Measurements from ENCODE around the gene TTC28. TPM values are rescaled to one million over a fixed set of nuclear protein-coding genes. Genes with fewer than 3 reads are reported as not detected.

Gene TTC28
- polyA plus RNA-seq, 1 donor from 2014 or later = 0.30 TPM

DNA sequence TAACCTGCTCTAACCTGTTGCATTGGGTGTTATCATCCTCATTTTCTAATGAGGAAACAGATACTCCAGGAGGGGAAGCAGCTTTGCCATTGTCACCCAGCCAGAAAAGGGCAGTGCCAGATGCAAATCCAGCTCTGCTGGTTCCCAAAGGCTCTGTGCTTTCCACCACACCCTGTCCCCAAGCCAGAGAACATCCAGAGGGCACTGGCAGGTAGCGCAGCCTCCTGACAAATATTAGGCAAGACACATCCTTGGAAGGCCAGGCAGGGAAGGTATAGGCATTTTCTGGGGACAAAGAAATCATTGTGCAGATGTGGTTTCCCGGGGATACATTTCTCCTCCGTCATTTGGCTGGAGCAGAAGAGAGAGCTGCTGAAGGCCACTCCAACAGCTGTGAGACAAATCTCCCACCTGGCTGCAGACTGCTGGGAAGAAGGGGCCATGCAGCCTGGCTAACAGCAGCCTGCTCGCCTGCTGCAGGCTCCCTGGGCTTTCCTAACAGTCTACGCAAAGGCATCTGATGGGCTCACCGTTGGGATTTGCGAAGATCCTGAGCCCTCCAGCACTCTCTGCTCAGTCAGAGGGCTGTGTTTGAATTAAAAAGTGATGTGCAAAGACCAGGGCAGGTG, 666.7 kb downstream of the TTC28 start:
- Mint-ChIP-seq H3K27me3 (no peaks in the 10 kb centered on the region), H3K4me3 (no peak overlapping the region), H3K9me3 (no peaks in the 10 kb centered on the region), H3K27ac (no peak overlapping the region), H3K36me3 (no peaks in the 10 kb centered on the region), H3K4me1 (no peaks in the 10 kb centered on the region)

DNA sequence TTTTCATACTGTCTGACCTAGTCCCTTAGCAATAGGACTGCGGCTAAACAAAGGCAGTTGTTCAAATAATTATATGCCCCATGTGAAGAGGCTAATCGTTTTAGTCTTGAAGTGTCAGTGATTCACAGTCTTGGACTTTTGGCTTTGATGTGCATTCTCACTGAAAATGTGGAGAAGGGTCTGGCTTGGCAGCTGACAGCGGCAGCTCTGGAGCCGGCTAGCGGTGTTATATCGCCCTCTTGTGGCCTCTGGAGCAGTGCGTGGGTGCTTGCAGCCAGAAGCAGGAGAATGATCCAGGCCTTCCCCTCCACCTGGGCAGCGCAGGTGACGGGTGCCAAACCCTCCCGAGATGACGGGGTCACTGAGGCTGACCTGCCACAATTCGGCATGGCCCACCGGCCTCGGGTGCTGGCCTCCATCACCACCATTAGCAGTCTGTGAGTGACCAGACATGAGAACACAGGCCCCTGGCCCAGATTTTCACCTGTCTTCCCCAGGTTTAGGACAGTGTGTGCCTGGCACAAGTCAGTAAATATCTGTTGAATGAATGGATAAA, 670.3 kb downstream of the TTC28 start:
- H3K27me3 Mint-ChIP-seq = no peaks in the 10 kb centered on the region
- H3K9me3 Mint-ChIP-seq = no peaks in the 10 kb centered on the region
- no peaks in the 10 kb centered on the region for H3K4me1 Mint-ChIP-seq
- no peaks in the 10 kb centered on the region for H3K36me3 Mint-ChIP-seq
- no peak overlapping the region for H3K4me3 Mint-ChIP-seq
- H3K27ac Mint-ChIP-seq = no peak overlapping the region

- H3K27me3 Mint-ChIP-seq = no peaks in the 10 kb centered on the region
- no peaks in the 10 kb centered on the region for H3K36me3 Mint-ChIP-seq
- H3K4me3 Mint-ChIP-seq = no peak overlapping the region
- no peaks in the 10 kb centered on the region for H3K4me1 Mint-ChIP-seq
- H3K9me3 Mint-ChIP-seq = no peaks in the 10 kb centered on the region
- H3K27ac Mint-ChIP-seq = no peak overlapping the region
These were observed 671.0 kb downstream of the TTC28 start for GRCh38 chr22:28008649-28009048.

DNA sequence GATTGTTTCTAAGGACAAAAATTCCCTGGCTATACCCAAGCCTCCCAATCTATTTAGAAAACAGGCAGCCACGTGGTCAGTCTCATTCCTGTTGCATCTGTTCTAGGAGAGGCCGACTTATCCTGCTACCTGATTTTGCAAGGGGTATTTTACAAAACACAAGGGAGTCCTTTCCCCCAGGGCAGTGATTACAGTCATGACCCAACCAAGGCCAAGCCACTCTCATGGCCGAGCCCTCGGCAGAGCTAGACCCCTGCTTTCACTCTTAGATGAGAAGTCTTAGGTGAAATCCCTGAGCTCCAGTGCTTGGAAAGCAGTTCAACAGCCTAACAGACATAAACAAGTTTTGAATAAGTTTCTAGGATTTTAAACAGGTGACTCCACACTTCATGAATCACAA, 671.6 kb downstream of the TTC28 start:
- Mint-ChIP-seq H3K36me3 (no peaks in the 10 kb centered on the region), H3K4me3 (no peak overlapping the region), H3K9me3 (no peaks in the 10 kb centered on the region), H3K4me1 (no peaks in the 10 kb centered on the region), H3K27me3 (no peaks in the 10 kb centered on the region), H3K27ac (no peak overlapping the region)

DNA sequence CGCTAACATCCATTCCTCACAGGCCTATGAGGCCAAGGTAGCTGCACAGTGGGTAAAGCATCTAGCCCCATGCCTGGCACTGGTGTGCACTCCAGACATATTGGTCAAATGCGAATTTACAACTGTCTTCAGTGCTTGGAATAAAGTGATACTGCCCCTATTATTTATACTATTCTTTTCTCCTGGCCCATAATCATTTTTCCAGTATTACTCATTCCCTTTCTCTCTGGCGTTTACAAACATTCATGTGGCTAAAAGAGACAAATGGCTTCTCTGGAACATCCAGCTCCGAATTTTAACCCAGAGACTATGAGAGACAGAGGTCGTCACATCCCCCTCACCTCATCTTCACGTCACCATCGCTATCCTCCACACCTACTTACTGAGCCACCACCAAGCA, 673.4 kb downstream of the TTC28 start:
- Mint-ChIP-seq H3K4me3 (no peak overlapping the region), H3K27me3 (no peaks in the 10 kb centered on the region), H3K27ac (no peak overlapping the region), H3K9me3 (no peaks in the 10 kb centered on the region), H3K4me1 (no peaks in the 10 kb centered on the region), H3K36me3 (no peaks in the 10 kb centered on the region)

- Mint-ChIP-seq H3K27ac (no peak overlapping the region), H3K4me1 (no peaks in the 10 kb centered on the region), H3K27me3 (no peaks in the 10 kb centered on the region), H3K9me3 (no peaks in the 10 kb centered on the region), H3K4me3 (no peak overlapping the region), H3K36me3 (no peaks in the 10 kb centered on the region)
These were observed 674.1 kb downstream of the TTC28 start for GRCh38 chr22:28005513-28005912.

- H3K4me3 Mint-ChIP-seq = no peak overlapping the region
- H3K27me3 Mint-ChIP-seq = no peaks in the 10 kb centered on the region
- peak overlapping the region in 1 of 3 donors; percentile 16 for H3K27ac Mint-ChIP-seq
- no peaks in the 10 kb centered on the region for H3K4me1 Mint-ChIP-seq
- no peaks in the 10 kb centered on the region for H3K9me3 Mint-ChIP-seq
- H3K36me3 Mint-ChIP-seq = no peaks in the 10 kb centered on the region
These were observed 675.6 kb downstream of the TTC28 start for GRCh38 chr22:28004021-28004420.

- no peak overlapping the region for H3K27ac Mint-ChIP-seq
- no peaks in the 10 kb centered on the region for H3K27me3 Mint-ChIP-seq
- H3K9me3 Mint-ChIP-seq = no peaks in the 10 kb centered on the region
- no peak overlapping the region for H3K4me3 Mint-ChIP-seq
- no peaks in the 10 kb centered on the region for H3K4me1 Mint-ChIP-seq
- no peaks in the 10 kb centered on the region for H3K36me3 Mint-ChIP-seq
These were observed 676.6 kb downstream of the TTC28 start for GRCh38 chr22:28002863-28003565.

DNA sequence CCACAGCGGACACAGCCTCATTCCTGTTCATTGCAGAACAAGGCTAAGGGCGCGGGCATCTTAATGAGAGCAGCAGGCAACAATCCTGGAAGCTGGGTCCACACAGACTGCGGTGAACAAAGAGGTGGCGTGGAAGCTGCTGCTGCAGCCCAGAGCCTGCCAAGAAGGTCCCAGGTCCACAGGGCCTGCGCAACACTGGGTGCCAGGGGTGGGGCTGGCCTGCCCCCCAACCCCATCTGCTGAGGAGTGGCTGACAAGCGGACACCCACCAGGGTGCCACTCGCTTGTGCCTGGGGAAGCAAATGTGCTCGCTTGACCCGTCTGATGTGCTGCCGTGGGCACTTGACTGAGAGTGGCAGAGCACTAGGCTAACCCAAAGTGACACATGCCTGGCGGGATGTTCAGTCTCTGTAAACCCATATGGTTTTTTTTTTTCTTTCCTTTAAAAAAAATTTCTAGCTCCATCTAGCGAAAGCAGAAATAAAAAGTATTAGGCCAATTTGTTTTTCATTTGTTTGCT, 677.4 kb downstream of the TTC28 start:
- H3K27ac Mint-ChIP-seq = no peak overlapping the region
- H3K4me3 Mint-ChIP-seq = no peak overlapping the region
- no peaks in the 10 kb centered on the region for H3K27me3 Mint-ChIP-seq
- H3K9me3 Mint-ChIP-seq = no peaks in the 10 kb centered on the region
- H3K4me1 Mint-ChIP-seq = no peaks in the 10 kb centered on the region
- no peaks in the 10 kb centered on the region for H3K36me3 Mint-ChIP-seq

GRCh38 chr22:28001171-28001835, 678.3 kb downstream of the TTC28 start:
- Mint-ChIP-seq H3K27ac (no peak overlapping the region), H3K4me3 (no peak overlapping the region), H3K36me3 (no peaks in the 10 kb centered on the region), H3K9me3 (no peaks in the 10 kb centered on the region), H3K4me1 (no peaks in the 10 kb centered on the region), H3K27me3 (no peaks in the 10 kb centered on the region)

- Mint-ChIP-seq H3K27ac (no peak overlapping the region), H3K9me3 (no peaks in the 10 kb centered on the region), H3K4me3 (no peak overlapping the region), H3K36me3 (no peaks in the 10 kb centered on the region), H3K4me1 (no peaks in the 10 kb centered on the region), H3K27me3 (no peaks in the 10 kb centered on the region)
These were observed 679.3 kb downstream of the TTC28 start for GRCh38 chr22:28000361-28000760.

- no peak overlapping the region for H3K27ac Mint-ChIP-seq
- H3K4me3 Mint-ChIP-seq = no peak overlapping the region
- H3K36me3 Mint-ChIP-seq = no peaks in the 10 kb centered on the region
- no peaks in the 10 kb centered on the region for H3K27me3 Mint-ChIP-seq
- H3K9me3 Mint-ChIP-seq = no peaks in the 10 kb centered on the region
- no peaks in the 10 kb centered on the region for H3K4me1 Mint-ChIP-seq
These were observed 679.8 kb downstream of the TTC28 start for GRCh38 chr22:27999876-28000275.

- Mint-ChIP-seq H3K9me3 (no peaks in the 10 kb centered on the region), H3K4me1 (no peaks in the 10 kb centered on the region), H3K4me3 (no peak overlapping the region), H3K36me3 (no peaks in the 10 kb centered on the region), H3K27ac (peak overlapping the region in 1 of 3 donors; percentile 39), H3K27me3 (no peaks in the 10 kb centered on the region)
These were observed 680.9 kb downstream of the TTC28 start for GRCh38 chr22:27998511-27999410.

- no peak overlapping the region for H3K4me3 Mint-ChIP-seq
- no peak overlapping the region for H3K27ac Mint-ChIP-seq
- no peaks in the 10 kb centered on the region for H3K36me3 Mint-ChIP-seq
- no peaks in the 10 kb centered on the region for H3K4me1 Mint-ChIP-seq
- no peaks in the 10 kb centered on the region for H3K27me3 Mint-ChIP-seq
- no peaks in the 10 kb centered on the region for H3K9me3 Mint-ChIP-seq
These were observed 682.1 kb downstream of the TTC28 start for GRCh38 chr22:27997538-27997937.

DNA sequence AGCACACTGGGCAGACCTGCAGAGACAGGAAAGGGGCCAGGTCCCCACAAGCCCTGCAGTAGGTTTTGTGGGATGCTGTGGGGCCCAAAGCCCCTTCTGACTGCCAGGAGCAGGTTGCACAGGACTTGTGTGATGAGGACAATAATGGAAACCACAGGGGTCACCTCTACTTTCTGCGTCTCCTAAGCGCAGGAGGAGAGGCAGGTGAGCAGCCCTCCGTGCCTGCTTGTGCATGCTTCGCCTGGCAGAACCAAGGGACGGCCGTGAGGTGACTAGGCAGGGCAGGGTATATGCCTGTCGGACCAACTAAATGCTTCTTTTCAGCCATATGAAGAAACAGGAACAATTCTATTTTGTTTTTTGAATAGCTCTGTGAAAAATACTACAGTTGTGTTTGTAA, 682.7 kb downstream of the TTC28 start:
- Mint-ChIP-seq H3K27me3 (no peaks in the 10 kb centered on the region), H3K9me3 (no peaks in the 10 kb centered on the region), H3K4me1 (no peaks in the 10 kb centered on the region), H3K27ac (no peak overlapping the region), H3K36me3 (no peaks in the 10 kb centered on the region), H3K4me3 (no peak overlapping the region)

Measured in IgD-negative memory B cell (primary cell).